WERI-Rb-1 (cell line): ENCODE data around the gene CRYAA.

ENCODE experiments used
- DNase-seq: peaks from one replicate; pipeline ENCODE4 v3.0.0-alpha.2; 2020
- H3K27ac ChIP-seq: fragments of 250-450 bp; sonication (Bioruptor Pico); 2 replicates; pipeline ENCODE4 v1.5.1; 2020; ENCODE audit warnings: mild to moderate bottlenecking, moderate library complexity
- H3K27me3 ChIP-seq: fragments of 250-450 bp; sonication (Bioruptor Pico); 2 replicates; pipeline ENCODE4 v1.5.1; 2021; ENCODE audit warnings: mild to moderate bottlenecking, low read depth, moderate library complexity; ENCODE audit not compliant: insufficient read depth, severe bottlenecking
- H3K36me3 ChIP-seq: fragments of 250-450 bp; sonication (Bioruptor Pico); 2 replicates; pipeline ENCODE4 v1.5.1; 2020; ENCODE audit warnings: mild to moderate bottlenecking, moderate library complexity
- H3K4me3 ChIP-seq: 2 replicates; pipeline ENCODE4 v1.5.1; 2011; ENCODE audit warnings: low read depth, mild to moderate bottlenecking, control low read depth, low read length
- H3K9me3 ChIP-seq: fragments of 250-450 bp; sonication (Bioruptor Pico); 2 replicates; pipeline ENCODE4 v1.5.1; 2021; ENCODE audit warnings: mild to moderate bottlenecking, moderate library complexity; ENCODE audit not compliant: severe bottlenecking
- TF ChIP-seq, protein P1 (sequence below): IDR thresholded peaks from 2 replicates; pipeline ENCODE4 v1.5.1; 2011; ENCODE audit warnings: low read depth, mild to moderate bottlenecking, control low read depth, inconsistent platforms, low read length

CRYAA gene

DNA sequence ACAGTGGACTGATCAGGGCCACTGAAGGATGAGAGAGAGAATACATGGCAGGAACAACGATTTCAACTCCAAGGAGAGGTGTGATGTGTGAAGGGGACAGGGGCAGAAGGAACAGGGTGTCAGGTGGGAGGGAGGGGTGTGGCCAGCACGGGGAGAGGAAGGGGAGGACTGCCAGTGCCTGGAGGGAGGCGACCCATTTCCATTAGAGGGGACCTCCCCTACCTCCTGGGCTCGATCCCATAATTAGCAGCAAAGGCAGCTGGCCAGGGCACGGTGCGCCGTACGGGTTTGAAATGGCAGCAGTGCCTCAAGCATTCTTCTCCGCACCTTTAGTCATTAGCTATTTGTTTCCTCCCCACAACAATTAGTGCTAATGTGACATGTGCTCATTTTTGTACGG is 22.7 kb downstream of the CRYAA start:
- no peaks in the 10 kb centered on the region for H3K9me3 ChIP-seq
- H3K27ac ChIP-seq = no peak overlapping the region
- H3K27me3 ChIP-seq = no peaks in the 10 kb centered on the region
- H3K36me3 ChIP-seq = no peaks in the 10 kb centered on the region
- no peak overlapping the region for H3K4me3 ChIP-seq
- TF ChIP-seq, protein P1, sequence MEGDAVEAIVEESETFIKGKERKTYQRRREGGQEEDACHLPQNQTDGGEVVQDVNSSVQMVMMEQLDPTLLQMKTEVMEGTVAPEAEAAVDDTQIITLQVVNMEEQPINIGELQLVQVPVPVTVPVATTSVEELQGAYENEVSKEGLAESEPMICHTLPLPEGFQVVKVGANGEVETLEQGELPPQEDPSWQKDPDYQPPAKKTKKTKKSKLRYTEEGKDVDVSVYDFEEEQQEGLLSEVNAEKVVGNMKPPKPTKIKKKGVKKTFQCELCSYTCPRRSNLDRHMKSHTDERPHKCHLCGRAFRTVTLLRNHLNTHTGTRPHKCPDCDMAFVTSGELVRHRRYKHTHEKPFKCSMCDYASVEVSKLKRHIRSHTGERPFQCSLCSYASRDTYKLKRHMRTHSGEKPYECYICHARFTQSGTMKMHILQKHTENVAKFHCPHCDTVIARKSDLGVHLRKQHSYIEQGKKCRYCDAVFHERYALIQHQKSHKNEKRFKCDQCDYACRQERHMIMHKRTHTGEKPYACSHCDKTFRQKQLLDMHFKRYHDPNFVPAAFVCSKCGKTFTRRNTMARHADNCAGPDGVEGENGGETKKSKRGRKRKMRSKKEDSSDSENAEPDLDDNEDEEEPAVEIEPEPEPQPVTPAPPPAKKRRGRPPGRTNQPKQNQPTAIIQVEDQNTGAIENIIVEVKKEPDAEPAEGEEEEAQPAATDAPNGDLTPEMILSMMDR = no peak
- peak; percentile 6 for DNase-seq

DNA sequence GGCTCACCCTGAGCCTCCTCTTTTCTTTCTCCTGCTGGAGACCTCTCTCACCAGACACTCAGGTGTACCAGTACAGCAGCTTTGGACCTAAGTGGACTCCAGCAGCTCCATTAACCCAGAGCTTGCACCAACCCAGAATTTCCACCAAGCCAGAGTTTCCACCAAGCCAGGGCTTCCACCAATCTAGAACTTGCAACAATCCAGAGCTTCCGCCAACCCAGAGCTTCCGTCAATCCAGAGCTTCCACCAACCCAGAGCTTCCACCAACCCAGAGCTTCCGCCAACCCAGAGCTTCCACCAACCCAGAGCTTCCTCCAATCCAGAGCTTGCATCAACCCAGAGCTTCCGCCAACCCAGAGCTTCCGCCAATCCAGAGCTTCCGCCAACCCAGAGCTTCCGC is 23.2 kb downstream of the CRYAA start:
- H3K36me3 ChIP-seq = no peaks in the 10 kb centered on the region
- TF ChIP-seq, protein P1 = no peak
- no peak for DNase-seq

DNA sequence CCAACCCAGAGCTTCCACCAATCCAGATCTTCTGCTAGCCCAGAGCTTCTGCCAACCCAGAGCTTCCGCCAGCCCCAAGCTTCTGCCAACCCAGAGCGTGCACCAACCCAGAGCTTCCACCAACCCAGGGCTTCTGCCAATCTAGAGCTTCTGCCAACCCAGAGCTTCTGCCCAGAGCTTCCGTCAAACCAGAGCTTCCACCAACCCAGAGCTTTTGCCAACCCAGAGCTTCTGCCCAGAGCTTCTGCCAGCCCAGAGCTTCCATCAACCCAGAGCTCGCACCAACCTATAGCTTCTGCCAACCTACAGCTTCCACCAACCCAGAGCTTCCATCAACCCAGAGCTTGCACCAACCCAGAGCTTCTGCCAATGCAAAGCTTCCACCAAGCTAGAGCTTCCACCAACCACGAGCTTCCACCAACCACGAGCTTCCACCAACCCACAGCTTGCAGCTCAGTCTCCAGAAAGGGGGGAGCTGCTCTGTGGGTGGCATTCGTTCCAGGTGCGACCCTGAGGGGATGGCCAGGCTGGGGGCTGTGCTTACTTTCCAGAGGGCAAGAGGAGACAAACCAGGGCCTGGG is 23.8 kb downstream of the CRYAA start:
- TF ChIP-seq, protein P1 = no peak

More for the DNA sequence above, 23.2 kb downstream of the CRYAA start:
- no peak overlapping the region for H3K27ac ChIP-seq
- no peaks in the 10 kb centered on the region for H3K27me3 ChIP-seq
- H3K9me3 ChIP-seq = no peaks in the 10 kb centered on the region
- H3K4me3 ChIP-seq = no peak overlapping the region

DNA sequence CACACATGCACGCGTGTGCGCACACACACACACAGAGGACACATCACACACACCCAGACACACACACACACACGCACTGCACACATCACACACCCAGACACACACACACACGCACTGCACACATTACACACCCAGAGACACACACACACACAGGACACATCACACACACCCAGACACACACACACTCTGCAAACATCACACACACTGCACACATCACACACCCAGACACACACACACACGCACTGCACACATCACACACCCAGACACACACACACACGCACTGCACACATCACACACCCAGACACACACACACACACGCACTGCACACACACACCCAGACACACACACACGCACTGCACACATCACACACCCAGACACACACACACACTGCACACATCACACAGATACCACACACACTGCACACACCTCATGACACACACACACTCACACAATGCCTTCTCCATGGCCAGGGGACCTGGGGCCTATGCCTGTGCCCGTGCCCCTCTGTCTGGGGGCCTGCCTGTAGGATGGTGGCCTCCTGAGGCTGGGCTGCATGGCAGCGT is 24.4 kb downstream of the CRYAA start:
- Histone ChIP-seq H3K36me3 (no peaks in the 10 kb centered on the region), H3K27ac (no peak overlapping the region), H3K27me3 (no peaks in the 10 kb centered on the region), H3K9me3 (no peaks in the 10 kb centered on the region), H3K4me3 (no peak overlapping the region)
- TF ChIP-seq, protein P1 = no peak
- peak; percentile 3 for DNase-seq

More for the DNA sequence above, 23.8 kb downstream of the CRYAA start:
- Histone ChIP-seq H3K27me3 (no peaks in the 10 kb centered on the region), H3K9me3 (no peaks in the 10 kb centered on the region), H3K4me3 (no peak overlapping the region), H3K27ac (no peak overlapping the region), H3K36me3 (no peaks in the 10 kb centered on the region)
- DNase-seq = peak; percentile 5

DNA sequence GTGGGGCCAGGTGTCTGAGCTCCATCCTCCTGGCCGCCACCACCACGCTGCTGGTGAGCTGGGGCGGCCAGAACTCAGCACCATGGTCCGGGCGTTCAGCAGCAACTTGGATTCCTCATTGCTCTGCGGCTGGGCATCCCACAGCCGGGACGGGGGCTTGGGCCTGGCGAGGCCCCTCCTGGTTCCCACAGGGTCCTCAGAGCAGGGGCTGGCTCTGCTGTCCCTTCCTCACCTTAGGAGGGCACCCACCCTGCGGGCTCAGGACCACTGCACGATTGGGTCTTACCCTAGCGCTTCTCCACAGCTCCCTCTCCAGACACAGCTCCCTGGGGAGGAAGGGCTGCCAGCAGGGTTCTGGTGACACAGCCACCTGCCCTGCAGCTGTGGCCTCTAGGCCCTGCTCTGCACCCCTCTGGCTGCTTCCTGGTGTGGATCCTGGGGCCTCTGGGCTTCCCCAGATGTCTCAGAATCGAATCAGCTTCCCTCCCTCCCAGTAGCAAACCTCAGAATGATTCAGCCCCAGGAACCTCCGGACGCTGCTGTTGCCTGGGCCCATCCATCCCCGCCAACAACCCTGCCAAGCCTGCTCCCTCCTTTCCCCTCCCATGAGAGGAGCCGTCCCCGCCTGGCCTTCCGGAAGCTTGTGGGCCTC is 25.0 kb downstream of the CRYAA start:
- H3K4me3 ChIP-seq = no peak overlapping the region
- TF ChIP-seq, protein P1 = no peak

More for the DNA sequence above, 25.0 kb downstream of the CRYAA start:
- Histone ChIP-seq H3K36me3 (no peaks in the 10 kb centered on the region), H3K27ac (no peak overlapping the region), H3K27me3 (no peaks in the 10 kb centered on the region), H3K9me3 (peaks cover 4% of the 10 kb centered on the region)
- DNase-seq = peak; percentile 6
